KMS-11 (cell line): Measurements from ENCODE around the gene BAZ1B.

Source experiments
- H2AFZ ChIP-seq: fragments of 200-600 bp; sonication (generic); 2 replicates; pipeline ENCODE4 v1.6.1; 2016; ENCODE audit warnings: antibody characterized with exemption, mixed run types, low read depth
- H3K27ac ChIP-seq: fragments of 200-600 bp; sonication (generic); 2 replicates; pipeline ENCODE4 v1.6.1; 2016; ENCODE audit warnings: mild to moderate bottlenecking, mixed run types
- H3K27me3 ChIP-seq: fragments of 200-600 bp; sonication (generic); 2 replicates; pipeline ENCODE4 v1.6.1; 2017; ENCODE audit warnings: mild to moderate bottlenecking, low read depth, mixed run types, moderate library complexity; ENCODE audit not compliant: insufficient read depth
- H3K36me3 ChIP-seq: fragments of 200-600 bp; sonication (generic); 2 replicates; pipeline ENCODE4 v1.6.1; 2017; ENCODE audit warnings: mild to moderate bottlenecking, mixed run types; ENCODE audit not compliant: insufficient read depth
- H3K4me1 ChIP-seq: fragments of 200-600 bp; sonication (generic); 2 replicates; pipeline ENCODE4 v1.6.1; 2016; ENCODE audit warnings: mild to moderate bottlenecking, low read depth, mixed run types; ENCODE audit not compliant: poor library complexity, severe bottlenecking
- H3K4me2 ChIP-seq: fragments of 200-600 bp; sonication (generic); 2 replicates; pipeline ENCODE4 v1.7.0; 2016; ENCODE audit warnings: mild to moderate bottlenecking, mixed run types
- H3K4me3 ChIP-seq: fragments of 200-600 bp; sonication (generic); IDR thresholded peaks from 2 replicates; pipeline ENCODE4 v1.6.1; 2017; ENCODE audit warnings: low read depth, low read length, mixed read lengths; ENCODE audit not compliant: insufficient read depth
- H3K79me2 ChIP-seq: fragments of 200-600 bp; sonication (generic); 2 replicates; pipeline ENCODE4 v1.6.1; 2016; ENCODE audit warnings: low read depth, mixed run types; ENCODE audit not compliant: insufficient read depth
- H3K9ac ChIP-seq: fragments of 200-600 bp; sonication (generic); 2 replicates; pipeline ENCODE4 v1.6.1; 2016; ENCODE audit warnings: mild to moderate bottlenecking, mixed run types
- H4K20me1 ChIP-seq: fragments of 200-600 bp; sonication (generic); 2 replicates; pipeline ENCODE4 v1.6.1; 2016; ENCODE audit warnings: mild to moderate bottlenecking, mixed run types; ENCODE audit not compliant: insufficient read depth
- CTCF ChIP-seq: fragments of 200-600 bp; sonication (generic); conservative IDR thresholded peaks from 2 replicates; pipeline ENCODE4 v1.6.1; 2017; ENCODE audit warnings: low read depth, mild to moderate bottlenecking, antibody characterized with exemption, low read length, moderate library complexity, mixed read lengths

BAZ1B gene

GRCh38 chr7:73395538-73396503 is 126.3 kb downstream of the BAZ1B start:
- Histone ChIP-seq H3K36me3 (no peaks in the 10 kb centered on the region), H3K4me2 (no peak overlapping the region), H4K20me1 (no peaks in the 10 kb centered on the region), H3K79me2 (no peaks in the 10 kb centered on the region), H3K27me3 (no peaks in the 10 kb centered on the region), H3K9ac (no peak overlapping the region), H3K4me1 (no peaks in the 10 kb centered on the region), H3K27ac (no peak overlapping the region), H2AFZ (no peak overlapping the region), H3K4me3 (no peak overlapping the region)
- TF ChIP-seq CTCF = no peak

- H4K20me1 ChIP-seq = no peaks in the 10 kb centered on the region
- no peaks in the 10 kb centered on the region for H3K36me3 ChIP-seq
- no peaks in the 10 kb centered on the region for H3K27me3 ChIP-seq
- H3K4me2 ChIP-seq = no peak overlapping the region
- no peak overlapping the region for H3K27ac ChIP-seq
- no peak overlapping the region for H3K4me3 ChIP-seq
- no peak for TF ChIP-seq CTCF
- no peak overlapping the region for H2AFZ ChIP-seq
- H3K4me1 ChIP-seq = no peaks in the 10 kb centered on the region
- no peaks in the 10 kb centered on the region for H3K79me2 ChIP-seq
- H3K9ac ChIP-seq = no peak overlapping the region
Observed at GRCh38 chr7:73394422-73394821, 127.7 kb downstream of the BAZ1B start.

- H3K27me3 ChIP-seq = no peaks in the 10 kb centered on the region
- H3K27ac ChIP-seq = no peak overlapping the region
- no peak for TF ChIP-seq CTCF
- H3K4me3 ChIP-seq = no peak overlapping the region
- H2AFZ ChIP-seq = no peak overlapping the region
- H3K79me2 ChIP-seq = no peaks in the 10 kb centered on the region
- no peaks in the 10 kb centered on the region for H3K36me3 ChIP-seq
- no peak overlapping the region for H3K9ac ChIP-seq
- no peak overlapping the region for H3K4me2 ChIP-seq
- H4K20me1 ChIP-seq = no peaks in the 10 kb centered on the region
- no peaks in the 10 kb centered on the region for H3K4me1 ChIP-seq
Observed at GRCh38 chr7:73391396-73391795, 130.7 kb downstream of the BAZ1B start.
